ENCODE measurements around the gene PDE4A. TPM values are rescaled to one million over a fixed set of nuclear protein-coding genes. Genes with fewer than 3 reads are reported as not detected.
A peak's percentile ranks its signal among the peaks of the same experiment; 100 is the strongest.

PDE4A gene
- total RNA-seq, 1 experiment from 2014 or later: 3.7 TPM

- Mint-ChIP-seq H3K9me3 (ENCODE audit: unreplicated experiment) (no peaks in the 10 kb centered on the region), H3K27me3 (ENCODE audit: insufficient read depth, unreplicated experiment) (no peaks in the 10 kb centered on the region), H3K36me3 (ENCODE audit: insufficient read depth, unreplicated experiment) (peaks cover 32% of the 10 kb centered on the region), H3K4me3 (ENCODE audit: unreplicated experiment) (peak within 1 kb of the TSS; percentile 84), H3K4me1 (ENCODE audit: low read depth, unreplicated experiment) (peaks cover 7% of the 10 kb centered on the region), H3K27ac (ENCODE audit: unreplicated experiment) (peak within 1 kb of the TSS; percentile 95)
- Histone ChIP-seq H3K4me1 (peaks cover 7% of the 10 kb centered on the region), H3K9me3 (no peaks in the 10 kb centered on the region), H3K36me3 (ENCODE audit: control insufficient read depth, insufficient read depth, low read length) (peaks cover 4% of the 10 kb centered on the region), H3K27me3 (replicated peaks; ENCODE audit: control insufficient read depth, insufficient read depth, low read length) (no peaks in the 10 kb centered on the region), H3K4me3 (ENCODE audit: low read depth, low read length) (peak within 1 kb of the TSS; percentile 95)
- intact Hi-C loops (cut with micrococcal nuclease; ENCODE audit: unreplicated experiment): loop anchor here (5.0 kb wide), 2 partner anchors 39 to 64 kb away; partner anchors contain the start of genes ATG4D, CDKN2D and KRI1
- CTCF ChIA-PET: interaction anchor here (0.6 to 1.0 kb wide), 7 partner anchors 20 to 376 kb away, joined by 3 to 7 read pairs (median 4); no protein-coding TSS in a partner anchor
- POLR2A ChIA-PET: interaction anchor here (0.7 kb wide), 1 partner anchor 25 kb away, joined by 3 read pairs; no protein-coding TSS in a partner anchor
- BruUV-seq (replicated peaks): TSS peak; percentile 85
- DNase-seq: peak; percentile 59 to 70
- TF ChIP-seq CTCF (IDR thresholded peaks at IDR 0.05; ENCODE audit: insufficient read depth in 1 of 2, low read depth in 1 of 2, low read length in 1 of 2, severe bottlenecking in 1 of 2, unreplicated experiment in 1 of 2): no peak
Observed at GRCh38 chr19:10503002-10503789, 82.9 kb downstream of the PDE4A start, which contains the start of gene KEAP1. KEAP1 (minus strand) TSS chr19:10503356; CDS start chr19:10500033, 3,323 bp downstream.

GRCh38 chr19:10505583-10506229 lies 85.4 kb downstream of the PDE4A start:
- H3K36me3 Mint-ChIP-seq (ENCODE audit: insufficient read depth, unreplicated experiment): peaks cover 7% of the 10 kb centered on the region
- Histone ChIP-seq H3K4me1 (peaks cover 14% of the 10 kb centered on the region), H3K4me3 (ENCODE audit: low read depth, low read length) (no peak overlapping the region), H3K36me3 (ENCODE audit: control insufficient read depth, insufficient read depth, low read length) (no peaks in the 10 kb centered on the region), H3K9me3 (no peaks in the 10 kb centered on the region), H3K27me3 (replicated peaks; ENCODE audit: control insufficient read depth, insufficient read depth, low read length) (no peaks in the 10 kb centered on the region)
- H3K27ac Mint-ChIP-seq (ENCODE audit: unreplicated experiment): no peak overlapping the region
- peak; percentile 64 to 68 for DNase-seq
- H3K9me3 Mint-ChIP-seq (ENCODE audit: unreplicated experiment): no peaks in the 10 kb centered on the region
- H3K27me3 Mint-ChIP-seq (ENCODE audit: insufficient read depth, unreplicated experiment): no peaks in the 10 kb centered on the region
- peak; percentile 59 to 71 for TF ChIP-seq CTCF (IDR thresholded peaks at IDR 0.05; ENCODE audit: insufficient read depth in 1 of 2, low read depth in 1 of 2, low read length in 1 of 2, severe bottlenecking in 1 of 2, unreplicated experiment in 1 of 2)
- intact Hi-C loops (cut with micrococcal nuclease; ENCODE audit: unreplicated experiment): no loop called here
- BruUV-seq (replicated peaks): no TSS peak
- CTCF ChIA-PET: interaction anchor here (0.6 to 1.0 kb wide), 4 partner anchors 22 to 194 kb away, joined by 3 read pairs; no protein-coding TSS in a partner anchor
- H3K4me1 Mint-ChIP-seq (ENCODE audit: low read depth, unreplicated experiment): no peaks in the 10 kb centered on the region
- H3K4me3 Mint-ChIP-seq (ENCODE audit: unreplicated experiment): no peak overlapping the region
- POLR2A ChIA-PET: no interaction called here

GRCh38 chr19:10508036-10508435 lies 87.7 kb downstream of the PDE4A start:
- Mint-ChIP-seq H3K27ac (ENCODE audit: unreplicated experiment) (no peak overlapping the region), H3K9me3 (ENCODE audit: unreplicated experiment) (no peaks in the 10 kb centered on the region), H3K4me3 (ENCODE audit: unreplicated experiment) (no peak overlapping the region), H3K27me3 (ENCODE audit: insufficient read depth, unreplicated experiment) (no peaks in the 10 kb centered on the region), H3K36me3 (ENCODE audit: insufficient read depth, unreplicated experiment) (peaks cover 7% of the 10 kb centered on the region), H3K4me1 (ENCODE audit: low read depth, unreplicated experiment) (no peaks in the 10 kb centered on the region)
- H3K4me1 ChIP-seq: peaks cover 7% of the 10 kb centered on the region; the same call in 1 of the 2 replicates
- ChIA-PET POLR2A (no interaction called here), CTCF (interaction anchor here (0.5 to 1.1 kb wide), 2 partner anchors 15 to 191 kb away, joined by 3 read pairs; no protein-coding TSS in a partner anchor)
- H3K27me3 ChIP-seq (replicated peaks; ENCODE audit: control insufficient read depth, insufficient read depth, low read length): no peaks in the 10 kb centered on the region
- no peak overlapping the region for H3K4me3 ChIP-seq (ENCODE audit: low read depth, low read length)
- H3K36me3 ChIP-seq (ENCODE audit: control insufficient read depth, insufficient read depth, low read length): no peaks in the 10 kb centered on the region
- no TSS peak for BruUV-seq (replicated peaks)
- no peaks in the 10 kb centered on the region for H3K9me3 ChIP-seq
- no peak for DNase-seq
- intact Hi-C loops (cut with micrococcal nuclease; ENCODE audit: unreplicated experiment): no loop called here
- no peak for TF ChIP-seq CTCF (IDR thresholded peaks at IDR 0.05; ENCODE audit: insufficient read depth in 1 of 2, low read depth in 1 of 2, low read length in 1 of 2, severe bottlenecking in 1 of 2, unreplicated experiment in 1 of 2)
